ENCODE results near the gene NKAIN2. TPM values are rescaled to one million over a fixed set of nuclear protein-coding genes. Genes with fewer than 3 reads are reported as not detected.

Gene NKAIN2
- total RNA-seq, 1 donor from 2014 or later = not detected

DNA sequence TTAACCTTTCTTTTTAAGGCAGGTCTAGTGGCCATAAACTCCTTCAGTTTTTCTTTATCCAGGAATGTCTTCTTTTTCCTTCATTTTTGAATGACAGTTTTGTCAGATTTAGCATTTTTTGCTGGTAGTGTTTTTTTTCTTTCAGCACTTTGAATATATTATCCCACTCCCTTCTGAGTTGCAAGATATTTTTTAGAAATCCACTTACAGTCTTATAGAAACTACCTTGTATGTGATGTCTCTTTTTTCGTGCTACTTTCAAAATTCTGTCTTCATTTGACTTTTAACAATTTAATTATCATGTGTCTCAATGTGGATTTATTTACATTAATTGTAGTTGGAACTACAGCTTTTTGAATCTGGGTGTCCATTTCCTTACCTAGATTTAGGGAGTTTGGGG lies 874.2 kb downstream of the NKAIN2 start:
- Histone ChIP-seq H3K36me3 (ENCODE audit: control insufficient read depth, insufficient read depth, low read length) (no peaks in the 10 kb centered on the region), H3K27me3 (ENCODE audit: control insufficient read depth, insufficient read depth, low read length) (no peaks in the 10 kb centered on the region), H3K4me3 (ENCODE audit: low read depth, low read length) (no peak overlapping the region)
- TF ChIP-seq, protein P1, sequence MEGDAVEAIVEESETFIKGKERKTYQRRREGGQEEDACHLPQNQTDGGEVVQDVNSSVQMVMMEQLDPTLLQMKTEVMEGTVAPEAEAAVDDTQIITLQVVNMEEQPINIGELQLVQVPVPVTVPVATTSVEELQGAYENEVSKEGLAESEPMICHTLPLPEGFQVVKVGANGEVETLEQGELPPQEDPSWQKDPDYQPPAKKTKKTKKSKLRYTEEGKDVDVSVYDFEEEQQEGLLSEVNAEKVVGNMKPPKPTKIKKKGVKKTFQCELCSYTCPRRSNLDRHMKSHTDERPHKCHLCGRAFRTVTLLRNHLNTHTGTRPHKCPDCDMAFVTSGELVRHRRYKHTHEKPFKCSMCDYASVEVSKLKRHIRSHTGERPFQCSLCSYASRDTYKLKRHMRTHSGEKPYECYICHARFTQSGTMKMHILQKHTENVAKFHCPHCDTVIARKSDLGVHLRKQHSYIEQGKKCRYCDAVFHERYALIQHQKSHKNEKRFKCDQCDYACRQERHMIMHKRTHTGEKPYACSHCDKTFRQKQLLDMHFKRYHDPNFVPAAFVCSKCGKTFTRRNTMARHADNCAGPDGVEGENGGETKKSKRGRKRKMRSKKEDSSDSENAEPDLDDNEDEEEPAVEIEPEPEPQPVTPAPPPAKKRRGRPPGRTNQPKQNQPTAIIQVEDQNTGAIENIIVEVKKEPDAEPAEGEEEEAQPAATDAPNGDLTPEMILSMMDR (IDR thresholded peaks at IDR 0.05; ENCODE audit: insufficient read depth, low read length, poor library complexity, severe bottlenecking) = no peak
- no peak for DNase-seq (ENCODE audit: low read depth)

DNA sequence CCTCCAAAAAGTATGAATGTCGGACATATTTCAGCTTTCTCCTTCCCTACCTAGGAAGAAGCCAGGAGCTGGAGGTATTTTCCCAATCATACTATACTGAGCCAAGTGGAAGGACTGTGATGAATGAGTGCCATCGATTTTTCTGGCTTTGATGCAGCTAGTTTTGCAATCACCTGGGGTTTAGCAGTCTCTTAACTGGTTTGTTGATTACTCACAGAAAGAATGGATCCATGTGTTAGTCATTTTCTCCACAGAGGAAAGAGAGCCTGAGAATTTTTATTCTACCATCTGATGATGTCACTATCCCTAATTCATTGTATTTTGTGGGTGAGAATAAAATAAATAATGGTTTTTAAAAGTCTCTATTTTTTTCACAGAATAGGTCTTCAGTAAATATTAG lies 875.7 kb downstream of the NKAIN2 start:
- Histone ChIP-seq H3K4me3 (ENCODE audit: low read depth, low read length) (no peak overlapping the region), H3K36me3 (ENCODE audit: control insufficient read depth, insufficient read depth, low read length) (no peaks in the 10 kb centered on the region), H3K27me3 (ENCODE audit: control insufficient read depth, insufficient read depth, low read length) (no peaks in the 10 kb centered on the region)
- no peak for DNase-seq (ENCODE audit: low read depth)
- TF ChIP-seq, protein P1 (IDR thresholded peaks at IDR 0.05; ENCODE audit: insufficient read depth, low read length, poor library complexity, severe bottlenecking) = no peak

DNA sequence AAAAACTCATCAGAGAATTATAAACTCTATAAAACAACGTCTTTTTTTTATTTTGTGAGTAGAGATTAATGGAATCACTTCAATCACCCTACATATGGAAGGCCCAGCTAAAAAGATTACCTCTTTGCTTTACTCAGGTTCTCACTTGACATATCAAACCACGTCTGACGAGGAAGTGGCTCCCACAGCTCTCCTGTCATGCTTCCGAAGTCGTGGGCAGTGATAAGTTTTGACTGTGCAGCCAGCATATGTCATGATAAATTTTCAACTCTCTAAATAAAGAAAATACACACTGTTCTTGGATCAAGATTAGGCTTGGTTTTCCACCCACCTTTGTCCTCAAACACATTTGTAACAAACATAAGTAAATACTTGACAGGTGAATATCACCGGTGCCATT lies 879.1 kb downstream of the NKAIN2 start:
- Histone ChIP-seq H3K36me3 (ENCODE audit: control insufficient read depth, insufficient read depth, low read length) (no peaks in the 10 kb centered on the region), H3K4me3 (ENCODE audit: low read depth, low read length) (no peak overlapping the region), H3K27me3 (ENCODE audit: control insufficient read depth, insufficient read depth, low read length) (no peaks in the 10 kb centered on the region)
- DNase-seq (ENCODE audit: low read depth) = no peak
- TF ChIP-seq, protein P1 (IDR thresholded peaks at IDR 0.05; ENCODE audit: insufficient read depth, low read length, poor library complexity, severe bottlenecking) = no peak

DNA sequence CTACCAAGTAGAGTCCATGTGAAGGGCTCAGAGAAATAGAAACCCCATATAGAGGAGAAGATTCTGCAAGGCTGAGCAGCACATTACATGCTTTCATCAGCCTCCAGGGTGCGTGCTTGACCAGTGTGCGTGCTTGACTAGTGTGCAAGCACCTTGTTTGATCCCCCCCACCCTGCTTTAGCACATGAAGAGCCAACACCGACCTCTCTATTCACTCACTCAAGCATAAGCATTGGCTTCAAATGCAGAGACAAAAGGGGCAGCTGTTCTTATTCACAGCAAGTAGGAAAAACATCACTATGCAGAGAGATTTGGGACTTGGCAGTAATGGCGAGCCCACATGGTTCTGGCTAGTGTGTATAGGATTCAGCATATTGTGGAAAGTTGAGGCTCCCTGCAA lies 879.8 kb downstream of the NKAIN2 start:
- DNase-seq (ENCODE audit: low read depth) = no peak
- H3K4me3 ChIP-seq (ENCODE audit: low read depth, low read length) = no peak overlapping the region
- H3K27me3 ChIP-seq (ENCODE audit: control insufficient read depth, insufficient read depth, low read length) = no peaks in the 10 kb centered on the region
- no peaks in the 10 kb centered on the region for H3K36me3 ChIP-seq (ENCODE audit: control insufficient read depth, insufficient read depth, low read length)
- TF ChIP-seq, protein P1 (IDR thresholded peaks at IDR 0.05; ENCODE audit: insufficient read depth, low read length, poor library complexity, severe bottlenecking) = no peak

DNA sequence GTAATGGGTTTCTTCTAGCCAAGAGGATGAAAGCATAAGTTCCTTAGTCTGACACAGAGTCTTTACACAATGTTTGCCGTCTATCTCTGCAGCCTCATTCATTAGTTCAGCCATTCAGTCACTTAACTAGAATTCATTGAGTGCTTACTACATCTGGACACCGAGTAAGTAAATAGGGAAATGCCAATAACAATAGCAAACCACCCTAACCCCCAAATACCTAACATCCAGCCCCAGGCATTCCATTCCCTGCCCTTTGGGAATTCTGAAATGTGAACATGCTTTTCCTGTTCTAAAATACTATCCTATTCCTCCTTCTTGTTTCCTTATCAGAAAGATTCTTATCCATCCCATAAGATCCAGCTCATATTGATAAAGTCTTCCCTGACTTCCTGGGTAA lies 881.0 kb downstream of the NKAIN2 start:
- no peak for DNase-seq (ENCODE audit: low read depth)
- H3K27me3 ChIP-seq (ENCODE audit: control insufficient read depth, insufficient read depth, low read length) = no peaks in the 10 kb centered on the region
- no peak overlapping the region for H3K4me3 ChIP-seq (ENCODE audit: low read depth, low read length)

DNA sequence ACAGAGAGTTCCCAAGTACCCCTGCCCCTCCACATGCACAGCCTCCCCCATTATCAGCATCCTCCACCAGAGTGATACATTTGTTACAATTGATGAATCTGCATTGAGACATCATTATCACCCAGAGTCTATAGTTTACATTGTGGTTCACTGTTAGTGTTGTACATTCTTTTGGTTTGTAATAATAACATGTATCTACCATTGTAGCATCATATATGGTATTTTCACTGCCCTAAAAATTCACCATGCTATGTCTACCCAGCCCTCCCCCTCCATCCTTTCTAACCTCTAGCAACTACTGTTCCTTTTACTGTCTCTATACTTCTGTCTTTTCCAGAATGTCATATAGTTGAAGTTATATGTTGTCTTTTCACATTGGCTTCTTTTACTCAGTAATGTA lies 884.7 kb downstream of the NKAIN2 start:
- Histone ChIP-seq H3K27me3 (ENCODE audit: control insufficient read depth, insufficient read depth, low read length) (no peaks in the 10 kb centered on the region), H3K36me3 (ENCODE audit: control insufficient read depth, insufficient read depth, low read length) (no peaks in the 10 kb centered on the region), H3K4me3 (ENCODE audit: low read depth, low read length) (no peak overlapping the region)
- DNase-seq (ENCODE audit: low read depth) = no peak
- TF ChIP-seq, protein P1 (IDR thresholded peaks at IDR 0.05; ENCODE audit: insufficient read depth, low read length, poor library complexity, severe bottlenecking) = no peak

More for the DNA sequence above, 881.0 kb downstream of the NKAIN2 start:
- TF ChIP-seq, protein P1 (IDR thresholded peaks at IDR 0.05; ENCODE audit: insufficient read depth, low read length, poor library complexity, severe bottlenecking) = no peak
- H3K36me3 ChIP-seq (ENCODE audit: control insufficient read depth, insufficient read depth, low read length) = no peaks in the 10 kb centered on the region

Measured in kidney epithelial cell (primary cell).